Peyer's patch (tissue), 4 donors: Measurements from ENCODE around the gene SUPT5H. TPM values are rescaled to one million over a fixed set of nuclear protein-coding genes. Genes with fewer than 3 reads are reported as not detected.

ENCODE experiments used
- DNase-seq, 3 donors: peaks; one replicate each; pipeline ENCODE4 v3.0.0-alpha.2; 2017 to 2019
- H3K27ac ChIP-seq, 4 donors: fragments of 200-600 bp; sonication (generic); one replicate each; pipeline ENCODE4 v1.5.1; 2016 to 2019
- H3K27me3 ChIP-seq, 2 donors: fragments of 200-600 bp; sonication (generic); one replicate each; pipeline ENCODE4 v1.5.1; 2019
- H3K36me3 ChIP-seq, 3 donors: fragments of 200-600 bp; sonication (generic); one replicate each; pipeline ENCODE4 v1.5.1; 2016 to 2019
- H3K4me1 ChIP-seq, 4 donors: fragments of 200-600 bp; sonication (generic); one replicate each; pipeline ENCODE4 v1.5.1; 2016 to 2019
- H3K4me3 ChIP-seq, 4 donors: fragments of 200-600 bp; sonication (generic); 1 replicate in 3 of 4; 2 replicates in 1 of 4; pipeline ENCODE4 v1.5.1; 2016 to 2019; ENCODE audit warnings: mild to moderate bottlenecking in 1 of 4
- H3K9me3 ChIP-seq, 4 donors: fragments of 200-600 bp; sonication (generic); one replicate each; pipeline ENCODE4 v1.5.1; 2016 to 2019; ENCODE audit warnings: mild to moderate bottlenecking in 1 of 4
- CTCF ChIP-seq, 6 experiments: fragments of 450-650 bp in 4 of 6; fragments of 200-600 bp in 2 of 6; sonication (generic) in 1 of 6; IDR thresholded peaks; one replicate each; pipeline ENCODE4 v1.5.1; 2017 to 2019; ENCODE audit warnings: antibody characterized with exemption in 6 of 6, mild to moderate bottlenecking in 3 of 6, moderate library complexity in 1 of 6
- POLR2A ChIP-seq, 2 donors: fragments of 450-650 bp; IDR thresholded peaks; one replicate each; pipeline ENCODE4 v1.5.1; 2017; ENCODE audit warnings: antibody characterized with exemption in 2 of 2, mild to moderate bottlenecking in 2 of 2, moderate library complexity in 2 of 2
- small RNA-seq, 2 donors: library from RNA; depleted of rRNA; stranded (forward); fragments of <200 nt; gene quantifications; one replicate each; pipeline ENCODE3, GENCODE V24; 2016
- total RNA-seq, 4 donors: library from RNA; depleted of rRNA; stranded (reverse); fragments of >200 nt; gene quantifications; one replicate each; pipeline ENCODE4 v1.1.0, GENCODE V29; 2016

SUPT5H gene
- total RNA-seq, 4 donors from 2014 or later = 98.4 to 173 (median 160) TPM

DNA sequence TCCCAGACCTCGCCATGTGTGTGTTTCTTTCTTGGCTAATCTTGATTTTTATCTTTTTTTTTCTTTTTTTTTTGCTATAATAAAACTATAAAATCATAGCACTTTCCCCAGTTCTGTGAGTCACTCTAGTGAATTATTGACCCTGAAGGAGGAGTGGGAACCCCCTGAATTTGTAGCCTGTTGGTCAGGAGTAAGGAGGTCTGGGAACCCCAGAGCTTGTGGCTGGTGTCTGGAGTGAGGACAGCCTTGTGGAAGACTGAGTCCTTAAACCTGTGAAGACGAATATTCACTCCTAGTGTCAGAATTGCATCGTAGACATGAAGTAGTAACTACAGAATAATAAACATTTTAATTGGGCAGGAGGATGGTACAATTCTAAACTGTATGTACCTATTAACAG, 79.8 kb downstream of the SUPT5H start:
- H3K27ac ChIP-seq = no peak overlapping the region
- DNase-seq = no peak
- no peaks in the 10 kb centered on the region for H3K27me3 ChIP-seq
- no peaks in the 10 kb centered on the region for H3K36me3 ChIP-seq
- H3K4me3 ChIP-seq = no peak overlapping the region
- no peak for TF ChIP-seq CTCF (IDR thresholded peaks at IDR 0.05)
- no peak for TF ChIP-seq POLR2A (IDR thresholded peaks at IDR 0.05)
- H3K9me3 ChIP-seq = no peaks in the 10 kb centered on the region
- peaks cover 0 to 6% (median 0%) of the 10 kb centered on the region in 4 donors for H3K4me1 ChIP-seq

Small RNAs within 50 kb of the gene (small RNA-seq; reads per million reads assigned to genes)
- gene MIR4530 = 0 to 0.06 reads per million in 2 donors

Other genes starting within 250 kb of the SUPT5H start
- gene NCCRP1, start 248.6 kb upstream of the SUPT5H start, total RNA-seq = 1 to 10 TPM in 1 of 4 donors, not detected in 3; 1.1 TPM
- not detected for gene SYCN, start 241.3 kb upstream of the SUPT5H start, total RNA-seq
- gene IFNL3, start 200.6 kb upstream of the SUPT5H start, total RNA-seq = not detected
- gene IFNL4, start 196.7 kb upstream of the SUPT5H start, total RNA-seq = not detected
- gene IFNL2, start 177.2 kb upstream of the SUPT5H start, total RNA-seq = not detected
- not detected for gene IFNL1, start 149.2 kb upstream of the SUPT5H start, total RNA-seq
- under 1 TPM in 3 of 4 donors, not detected in 1; 0.18 to 0.95 (median 0.80) TPM for gene LRFN1, start 124.7 kb upstream of the SUPT5H start, total RNA-seq
- gene GMFG, start 109.5 kb upstream of the SUPT5H start, total RNA-seq = 100 to 1,000 TPM in 1 of 4 donors, 1 to 10 TPM in 2, not detected in 1; 3.2 to 131 (median 8.6) TPM
- 100 to 1,000 TPM in 2 of 4 donors, 10 to 100 TPM in 2; 69.0 to 126 (median 91.8) TPM for gene SAMD4B, start 103.2 kb upstream of the SUPT5H start, total RNA-seq
- gene PAF1, start 54.5 kb upstream of the SUPT5H start, total RNA-seq = 10 to 100 TPM; 22.2 to 47.3 (median 37.7) TPM
- 10 to 100 TPM; 25.4 to 52.8 (median 41.0) TPM for gene MED29, start 54.2 kb upstream of the SUPT5H start, total RNA-seq
- gene ZFP36, start 38.7 kb upstream of the SUPT5H start, total RNA-seq = 100 to 1,000 TPM; 183 to 682 (median 309) TPM
- gene PLEKHG2, start 32.9 kb upstream of the SUPT5H start, total RNA-seq = 10 to 100 TPM in 3 of 4 donors, 1 to 10 TPM in 1; 7.7 to 42.1 (median 16.1) TPM
- 1,000 to 10,000 TPM in 1 of 4 donors, 100 to 1,000 TPM in 3; 443 to 1,406 (median 686) TPM for gene RPS16, start 9.6 kb upstream of the SUPT5H start, total RNA-seq
- gene TIMM50, start 35.3 kb downstream of the SUPT5H start, total RNA-seq = 10 to 100 TPM; 25.4 to 61.1 (median 33.2) TPM
- under 1 TPM in 2 of 4 donors, not detected in 2; 0.47 to 0.67 TPM for gene DLL3, start 53.4 kb downstream of the SUPT5H start, total RNA-seq
- gene SELENOV, start 69.6 kb downstream of the SUPT5H start, total RNA-seq = not detected
- 1 to 10 TPM in 2 of 4 donors, under 1 TPM in 1, not detected in 1; 0.35 to 1.7 (median 1.1) TPM for gene EID2B, start 87.3 kb downstream of the SUPT5H start, total RNA-seq
- 10 to 100 TPM in 1 of 4 donors, 1 to 10 TPM in 3; 7.1 to 12.4 (median 8.8) TPM for gene EID2, start 94.6 kb downstream of the SUPT5H start, total RNA-seq
- gene LGALS13, start 156.9 kb downstream of the SUPT5H start, total RNA-seq = not detected
- not detected for gene LGALS16, start 210.3 kb downstream of the SUPT5H start, total RNA-seq